22Rv1 (cell line): Measurements from ENCODE around the gene FOXN1.

ENCODE experiments used
- ZFX ChIP-seq: fragments of 450-650 bp; IDR thresholded peaks from 2 replicates; pipeline ENCODE4 v1.6.1; 2017; ENCODE audit warnings: antibody characterized with exemption, borderline replicate concordance
- TF ChIP-seq, protein P1 (sequence below): fragments of 450-650 bp; IDR thresholded peaks from 2 replicates; pipeline ENCODE4 v1.5.1; 2017; ENCODE audit warnings: mild to moderate bottlenecking

DNA sequence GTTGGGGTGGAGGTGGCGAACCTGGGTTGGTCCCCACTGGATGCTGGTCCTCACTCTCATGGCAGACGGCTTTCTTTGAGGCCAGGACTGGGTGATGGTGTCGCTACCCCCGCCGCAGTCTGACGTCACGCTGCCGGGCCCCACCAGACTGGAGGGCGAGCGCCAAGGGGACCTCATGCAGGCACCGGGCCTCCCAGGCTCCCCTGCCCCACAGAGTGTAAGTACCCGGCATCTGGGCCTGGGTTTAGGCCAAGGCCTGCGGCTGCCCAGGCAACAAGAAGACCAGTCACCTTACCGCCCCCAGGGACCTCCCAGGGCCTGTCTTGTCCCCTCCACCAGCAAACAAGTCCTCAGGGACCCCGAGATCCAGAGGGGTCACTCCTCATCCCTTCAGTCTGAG, 17.7 kb downstream of the FOXN1 start:
- TF ChIP-seq, protein P1, sequence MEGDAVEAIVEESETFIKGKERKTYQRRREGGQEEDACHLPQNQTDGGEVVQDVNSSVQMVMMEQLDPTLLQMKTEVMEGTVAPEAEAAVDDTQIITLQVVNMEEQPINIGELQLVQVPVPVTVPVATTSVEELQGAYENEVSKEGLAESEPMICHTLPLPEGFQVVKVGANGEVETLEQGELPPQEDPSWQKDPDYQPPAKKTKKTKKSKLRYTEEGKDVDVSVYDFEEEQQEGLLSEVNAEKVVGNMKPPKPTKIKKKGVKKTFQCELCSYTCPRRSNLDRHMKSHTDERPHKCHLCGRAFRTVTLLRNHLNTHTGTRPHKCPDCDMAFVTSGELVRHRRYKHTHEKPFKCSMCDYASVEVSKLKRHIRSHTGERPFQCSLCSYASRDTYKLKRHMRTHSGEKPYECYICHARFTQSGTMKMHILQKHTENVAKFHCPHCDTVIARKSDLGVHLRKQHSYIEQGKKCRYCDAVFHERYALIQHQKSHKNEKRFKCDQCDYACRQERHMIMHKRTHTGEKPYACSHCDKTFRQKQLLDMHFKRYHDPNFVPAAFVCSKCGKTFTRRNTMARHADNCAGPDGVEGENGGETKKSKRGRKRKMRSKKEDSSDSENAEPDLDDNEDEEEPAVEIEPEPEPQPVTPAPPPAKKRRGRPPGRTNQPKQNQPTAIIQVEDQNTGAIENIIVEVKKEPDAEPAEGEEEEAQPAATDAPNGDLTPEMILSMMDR, result no peak
- no peak for TF ChIP-seq ZFX
